NCI-H526 (cell line): ENCODE results near the gene IFT27.

Experiments
- DNase-seq, 2 experiments: peaks; one replicate each; lab custom pipeline; 2025; lab: John Stamatoyannopoulos, UW

The IFT27 gene

GRCh38 chr22:36725366-36726006 is 50.4 kb downstream of the IFT27 start:
- DNase-seq = no peak

- no peak for DNase-seq
Observed at GRCh38 chr22:36724836-36725235, 51.1 kb downstream of the IFT27 start.

GRCh38 chr22:36722055-36722454 is 53.9 kb downstream of the IFT27 start:
- no peak for DNase-seq

- no peak for DNase-seq
Observed at GRCh38 chr22:36715647-36716046, 60.3 kb downstream of the IFT27 start.

GRCh38 chr22:36714110-36714509 is 61.8 kb downstream of the IFT27 start:
- no peak for DNase-seq

- DNase-seq = no peak
Observed at GRCh38 chr22:36713436-36713835, 62.5 kb downstream of the IFT27 start.
